Measurements from ENCODE around the gene IZUMO2.
"Not testable (repeated sequence)": the region's sequence is repeated elsewhere in the genome, so short reads cannot be mapped to it uniquely, and the experiment has no call there.

DNA sequence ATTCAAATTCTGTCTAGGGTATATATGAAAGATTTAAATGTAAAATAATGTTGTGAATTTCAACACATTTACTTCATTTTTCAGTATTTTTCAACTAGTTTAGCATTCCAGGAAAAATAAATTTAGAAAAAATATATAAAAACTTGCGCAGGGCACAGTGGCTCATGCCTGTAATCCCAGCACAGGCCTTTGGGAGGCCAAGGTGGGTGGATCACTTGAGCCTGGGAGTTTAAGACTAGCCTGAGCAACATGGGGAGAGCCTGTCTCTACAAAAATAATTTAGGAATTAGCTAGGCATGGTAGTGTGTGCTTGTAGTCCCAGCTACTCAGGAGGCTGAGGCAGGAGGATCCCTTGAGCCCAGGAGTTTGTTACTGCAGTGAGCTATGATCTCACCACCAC is 21.2 kb downstream of the IZUMO2 start:
- TF ChIP-seq, protein P1, sequence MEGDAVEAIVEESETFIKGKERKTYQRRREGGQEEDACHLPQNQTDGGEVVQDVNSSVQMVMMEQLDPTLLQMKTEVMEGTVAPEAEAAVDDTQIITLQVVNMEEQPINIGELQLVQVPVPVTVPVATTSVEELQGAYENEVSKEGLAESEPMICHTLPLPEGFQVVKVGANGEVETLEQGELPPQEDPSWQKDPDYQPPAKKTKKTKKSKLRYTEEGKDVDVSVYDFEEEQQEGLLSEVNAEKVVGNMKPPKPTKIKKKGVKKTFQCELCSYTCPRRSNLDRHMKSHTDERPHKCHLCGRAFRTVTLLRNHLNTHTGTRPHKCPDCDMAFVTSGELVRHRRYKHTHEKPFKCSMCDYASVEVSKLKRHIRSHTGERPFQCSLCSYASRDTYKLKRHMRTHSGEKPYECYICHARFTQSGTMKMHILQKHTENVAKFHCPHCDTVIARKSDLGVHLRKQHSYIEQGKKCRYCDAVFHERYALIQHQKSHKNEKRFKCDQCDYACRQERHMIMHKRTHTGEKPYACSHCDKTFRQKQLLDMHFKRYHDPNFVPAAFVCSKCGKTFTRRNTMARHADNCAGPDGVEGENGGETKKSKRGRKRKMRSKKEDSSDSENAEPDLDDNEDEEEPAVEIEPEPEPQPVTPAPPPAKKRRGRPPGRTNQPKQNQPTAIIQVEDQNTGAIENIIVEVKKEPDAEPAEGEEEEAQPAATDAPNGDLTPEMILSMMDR (IDR thresholded peaks at IDR 0.05; ENCODE audit: low read depth, low read length, poor library complexity, severe bottlenecking), result not testable (repeated sequence)
- not testable (repeated sequence) for TF ChIP-seq EZH2phosphoT487 (IDR thresholded peaks at IDR 0.05; ENCODE audit: borderline replicate concordance, low read length)

Measured in DOHH2 (cell line).